NOMO-1 treated with dmso at 0.1 percent for 144 hours (cell line): Measurements from ENCODE around the gene NPFF.
"Not testable (repeated sequence)": the region's sequence is repeated elsewhere in the genome, so short reads cannot be mapped to it uniquely, and the experiment has no call there.

Experiments
- DNase-seq: peaks from one replicate; lab custom pipeline; 2025; ENCODE audit not compliant: unreplicated experiment; lab: John Stamatoyannopoulos, UW

NPFF gene

GRCh38 chr12:53506881-53507602 is at the start of gene NPFF:
Gene NPFF, minus strand, starts transcription at chr12:53507484. Its CDS starts 10 bp downstream, at chr12:53507474.
- DNase-seq, result no peak

- DNase-seq, result no peak
These were observed 45.4 kb upstream of the NPFF start for GRCh38 chr12:53552361-53553327.

GRCh38 chr12:53551889-53552291 is 44.6 kb upstream of the NPFF start:
- DNase-seq, result no peak

- no peak for DNase-seq
These were observed 43.3 kb upstream of the NPFF start for GRCh38 chr12:53550595-53550994.

GRCh38 chr12:53550131-53550530 is 42.8 kb upstream of the NPFF start:
- DNase-seq, result not testable (repeated sequence)

- not testable (repeated sequence) for DNase-seq
These were observed 41.1 kb upstream of the NPFF start for GRCh38 chr12:53548354-53548753.

- DNase-seq, result peak; percentile 28
These were observed 36.3 kb upstream of the NPFF start for GRCh38 chr12:53543539-53543938.

- DNase-seq, result no peak
These were observed 32.2 kb upstream of the NPFF start for GRCh38 chr12:53539526-53539925.

- DNase-seq, result no peak
These were observed 31.0 kb upstream of the NPFF start for GRCh38 chr12:53538209-53538689.

- DNase-seq, result no peak
These were observed 29.7 kb upstream of the NPFF start for GRCh38 chr12:53536962-53537361.

- no peak for DNase-seq
These were observed 26.2 kb upstream of the NPFF start for GRCh38 chr12:53533471-53533870.

GRCh38 chr12:53532524-53533445 is 25.5 kb upstream of the NPFF start:
- DNase-seq, result no peak

GRCh38 chr12:53532021-53532420 is 24.7 kb upstream of the NPFF start:
- DNase-seq, result no peak

- no peak for DNase-seq
These were observed 23.6 kb upstream of the NPFF start for GRCh38 chr12:53530920-53531319.

GRCh38 chr12:53530061-53530460 is 22.8 kb upstream of the NPFF start:
- DNase-seq, result no peak

GRCh38 chr12:53524476-53524875 is 17.2 kb upstream of the NPFF start:
- DNase-seq, result no peak

- DNase-seq, result no peak
These were observed 15.8 kb upstream of the NPFF start for GRCh38 chr12:53523131-53523530.

- no peak for DNase-seq
These were observed 11.1 kb upstream of the NPFF start for GRCh38 chr12:53518381-53518780.

- no peak for DNase-seq
These were observed 9.6 kb upstream of the NPFF start for GRCh38 chr12:53516758-53517455.

- no peak for DNase-seq
These were observed 8.0 kb upstream of the NPFF start for GRCh38 chr12:53515291-53515680.
